ENCODE results near the gene JUNB. TPM values are rescaled to one million over a fixed set of nuclear protein-coding genes. Genes with fewer than 3 reads are reported as not detected.
"Not testable (repeated sequence)": the region's sequence is repeated elsewhere in the genome, so short reads cannot be mapped to it uniquely, and the experiment has no call there.

JUNB gene
- total and polyA plus RNA-seq, 10 of the 15 experiments (the other 5 are each of a cell fraction or from before 2014, with no cell fraction given), result 0.55 to 144 (median 68.3) TPM

DNA sequence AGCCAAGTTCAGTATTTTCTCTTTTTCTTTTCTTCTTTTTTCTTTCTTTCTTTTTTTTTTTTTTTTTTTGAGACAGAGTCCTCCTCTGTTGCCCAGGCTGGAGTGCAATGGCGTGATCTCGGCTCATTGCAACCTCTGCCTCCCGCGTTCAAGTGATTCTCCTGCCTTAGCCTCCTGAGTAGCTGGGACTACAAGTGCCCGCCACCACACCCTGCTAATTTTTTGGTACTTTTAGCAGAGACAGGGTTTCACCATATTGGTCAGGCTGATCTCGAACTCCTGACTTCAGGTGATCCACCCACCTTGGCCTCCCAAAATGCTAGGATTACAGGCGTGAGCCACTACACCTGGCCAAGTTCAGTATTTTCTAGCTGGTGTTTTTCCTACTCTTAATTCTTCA is 6.3 kb downstream of the JUNB start:
- H3K4me2 ChIP-seq (ENCODE audit: control insufficient read depth, insufficient read depth); DNase-seq (ENCODE audit: low read depth, low spot score); H3K27me3 ChIP-seq (replicated peaks in 1 of 2; ENCODE audit: control insufficient read depth in 2 of 2, insufficient read depth in 2 of 2, low read length in 1 of 2); H4K20me1 ChIP-seq (ENCODE audit: control insufficient read depth, insufficient read depth); BruUV-seq (replicated peaks); H3K27ac ChIP-seq (ENCODE audit: control insufficient read depth, insufficient read depth); H2AFZ ChIP-seq (ENCODE audit: control insufficient read depth, low read depth, low read length); intact Hi-C loops (cut with micrococcal nuclease; ENCODE audit: unreplicated experiment); H3K36me3 ChIP-seq (ENCODE audit: control insufficient read depth in 2 of 2, insufficient read depth in 2 of 2, low read length in 1 of 2); H3K9ac ChIP-seq (ENCODE audit: control insufficient read depth, insufficient read depth, low read length); FAIRE-seq; H3K4me3 ChIP-seq; H3K9me3 ChIP-seq (replicated peaks; ENCODE audit: control insufficient read depth, insufficient read depth, low read length); ATAC-seq: not testable (repeated sequence)
- Histone ChIP-seq H3K79me2 (ENCODE audit: control insufficient read depth, insufficient read depth, low read length) (peaks cover 24% of the 10 kb centered on the region), H3K4me1 (ENCODE audit: control insufficient read depth, insufficient read depth, low read length) (peaks cover 28% of the 10 kb centered on the region)
- ChIA-PET SMC1A (ENCODE audit: uncharacterized antibody, unreplicated experiment) (interaction anchor here (0.6 to 11.5 kb wide), 7 partner anchors 18 to 1000 kb away, joined by 3 to 240 read pairs (median 4); no protein-coding TSS in a partner anchor), CTCF (interaction anchor here (1.0 to 12.9 kb wide), 9 partner anchors 18 to 809 kb away, joined by 3 to 537 read pairs (median 4); partner anchors contain the start of genes GET3 and HOOK2), POLR2A (interaction anchor here (1.2 to 8.2 kb wide), 2 partner anchors 18 to 63 kb away, joined by 10 to 303 read pairs; partner anchors contain the start of genes HOOK2 and TRIR), RAD21 (ENCODE audit: unreplicated experiment) (interaction anchor here (1.7 to 11.4 kb wide), 3 partner anchors 14 to 24 kb away, joined by 5 to 303 read pairs (median 23); partner anchors contain the start of gene HOOK2)
- 85% methylated on average over 7 of the region's 7 CpGs for WGBS (ENCODE audit: insufficient coverage, insufficient replicate concordance, low lambda C conversion rate, missing lambda C conversion rate)
- in situ Hi-C loops (cut with MboI), result loop anchor here (5.0 kb wide), 1 partner anchor 35 kb away; no protein-coding TSS in a partner anchor

DNA sequence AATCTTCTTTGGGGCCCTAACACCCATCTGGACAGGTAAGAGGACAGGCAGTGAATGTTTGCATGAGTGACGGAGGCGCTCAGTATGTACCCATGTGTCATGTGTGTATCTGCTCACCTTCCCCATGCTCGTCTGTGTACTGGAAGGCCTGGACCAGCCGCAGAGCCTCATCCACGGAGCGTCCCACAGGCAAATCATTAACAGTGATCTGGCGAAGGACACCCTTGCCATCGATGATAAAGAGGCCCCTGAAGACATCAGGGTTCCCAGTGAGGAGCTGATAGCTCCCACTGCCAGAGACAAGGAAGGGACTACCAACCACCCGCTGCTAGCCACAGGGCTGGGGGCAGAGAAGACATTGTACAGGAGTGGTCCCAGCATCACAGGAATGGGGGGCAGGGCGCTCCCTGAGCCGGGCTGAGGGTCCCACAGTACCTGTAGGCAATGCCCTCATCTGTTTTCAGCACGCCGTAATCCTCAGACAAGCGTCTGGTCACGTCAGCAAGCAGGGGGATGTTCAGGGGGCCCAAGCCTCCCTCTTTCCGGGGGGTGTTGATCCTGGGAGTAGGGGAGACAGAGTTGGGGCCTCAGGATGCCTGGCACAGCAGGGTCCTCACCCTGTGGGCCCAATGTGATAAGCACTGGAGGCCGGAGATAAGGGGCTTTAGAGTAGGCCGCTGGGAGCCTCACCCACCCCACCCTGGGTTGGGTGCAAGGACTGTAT is 8.6 kb downstream of the JUNB start:
- ATAC-seq (no peak), FAIRE-seq (no peak), DNase-seq (ENCODE audit: low read depth, low spot score) (no peak)
- no peaks in the 10 kb centered on the region for H4K20me1 ChIP-seq (ENCODE audit: control insufficient read depth, insufficient read depth)
- no peak overlapping the region for H2AFZ ChIP-seq (ENCODE audit: control insufficient read depth, low read depth, low read length)
- no peaks in the 10 kb centered on the region for H3K9me3 ChIP-seq (replicated peaks; ENCODE audit: control insufficient read depth, insufficient read depth, low read length)
- H3K36me3 ChIP-seq (ENCODE audit: control insufficient read depth in 2 of 2, insufficient read depth in 2 of 2, low read length in 1 of 2), result peaks cover 0 to 1% of the 10 kb centered on the region in 2 experiments; a peak in 2 of 4 replicates
- TF ChIP-seq HDAC6 (IDR thresholded peaks at IDR 0.05; ENCODE audit: unreplicated experiment) (no peak), RAD21 (IDR thresholded peaks at IDR 0.05; ENCODE audit: insufficient read depth, low read depth, low read length) (no peak), ZSCAN29 (IDR thresholded peaks at IDR 0.05) (no peak), RCOR1 (conservative IDR thresholded peaks at IDR 0.05; ENCODE audit: low read depth, low read length) (no peak), TARDBP (IDR thresholded peaks at IDR 0.05; ENCODE audit: borderline replicate concordance) (no peak), NRF1 (conservative IDR thresholded peaks at IDR 0.05; ENCODE audit: low read depth, low read length) (no peak), STAT3 (IDR thresholded peaks at IDR 0.05; ENCODE audit: low read depth, low read length) (no peak)
- TF ChIP-seq, protein P1, sequence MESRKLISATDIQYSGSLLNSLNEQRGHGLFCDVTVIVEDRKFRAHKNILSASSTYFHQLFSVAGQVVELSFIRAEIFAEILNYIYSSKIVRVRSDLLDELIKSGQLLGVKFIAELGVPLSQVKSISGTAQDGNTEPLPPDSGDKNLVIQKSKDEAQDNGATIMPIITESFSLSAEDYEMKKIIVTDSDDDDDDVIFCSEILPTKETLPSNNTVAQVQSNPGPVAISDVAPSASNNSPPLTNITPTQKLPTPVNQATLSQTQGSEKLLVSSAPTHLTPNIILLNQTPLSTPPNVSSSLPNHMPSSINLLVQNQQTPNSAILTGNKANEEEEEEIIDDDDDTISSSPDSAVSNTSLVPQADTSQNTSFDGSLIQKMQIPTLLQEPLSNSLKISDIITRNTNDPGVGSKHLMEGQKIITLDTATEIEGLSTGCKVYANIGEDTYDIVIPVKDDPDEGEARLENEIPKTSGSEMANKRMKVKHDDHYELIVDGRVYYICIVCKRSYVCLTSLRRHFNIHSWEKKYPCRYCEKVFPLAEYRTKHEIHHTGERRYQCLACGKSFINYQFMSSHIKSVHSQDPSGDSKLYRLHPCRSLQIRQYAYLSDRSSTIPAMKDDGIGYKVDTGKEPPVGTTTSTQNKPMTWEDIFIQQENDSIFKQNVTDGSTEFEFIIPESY (IDR thresholded peaks at IDR 0.05), result no peak
- no peak overlapping the region for H3K9ac ChIP-seq (ENCODE audit: control insufficient read depth, insufficient read depth, low read length)
- ChIA-PET POLR2A (interaction anchor here (0.9 to 2.2 kb wide), 5 partner anchors 8 to 79 kb away, joined by 3 to 9 read pairs (median 6); partner anchors contain the start of gene JUNB), CTCF (interaction anchor here (1.0 to 12.9 kb wide), 4 partner anchors 22 to 63 kb away, joined by 3 to 537 read pairs (median 217); partner anchors contain the start of genes GET3 and HOOK2), RAD21 (ENCODE audit: unreplicated experiment) (interaction anchor here (1.0 to 11.4 kb wide), 4 partner anchors 23 to 91 kb away, joined by 3 to 303 read pairs (median 9); partner anchors contain the start of genes GCDH and HOOK2), SMC1A (ENCODE audit: uncharacterized antibody, unreplicated experiment) (interaction anchor here (0.9 to 11.5 kb wide), 3 partner anchors 20 to 37 kb away, joined by 3 to 240 read pairs (median 4); no protein-coding TSS in a partner anchor)
- in situ Hi-C loops (cut with MboI), result loop anchor here (5.0 kb wide), 1 partner anchor 38 kb away; no protein-coding TSS in a partner anchor
- no TSS peak for BruUV-seq (replicated peaks)
- H3K4me1 ChIP-seq (ENCODE audit: control insufficient read depth, insufficient read depth, low read length), result peaks cover 23% of the 10 kb centered on the region
- peak overlapping the region; percentile 98 for H3K4me2 ChIP-seq (ENCODE audit: control insufficient read depth, insufficient read depth)
- WGBS (ENCODE audit: insufficient coverage, insufficient replicate concordance, low lambda C conversion rate, missing lambda C conversion rate), result 68% methylated on average over 18 of the region's 18 CpGs
- no peak overlapping the region for H3K27ac ChIP-seq (ENCODE audit: control insufficient read depth, insufficient read depth)
- intact Hi-C loops (cut with micrococcal nuclease; ENCODE audit: unreplicated experiment), result no loop called here
- no peaks in the 10 kb centered on the region for H3K27me3 ChIP-seq (replicated peaks in 1 of 2; ENCODE audit: control insufficient read depth in 2 of 2, insufficient read depth in 2 of 2, low read length in 1 of 2)
- H3K79me2 ChIP-seq (ENCODE audit: control insufficient read depth, insufficient read depth, low read length), result peaks cover 13% of the 10 kb centered on the region
- no peak overlapping the region for H3K4me3 ChIP-seq

All from GM12878 (cell line).